AML-193 (cell line): ENCODE data around the gene RAP1GAP2.
"Not testable (repeated sequence)": the region's sequence is repeated elsewhere in the genome, so short reads cannot be mapped to it uniquely, and the experiment has no call there.

ENCODE experiments used
- DNase-seq, 2 experiments: peaks; one replicate each; lab custom pipeline; 2025; lab: John Stamatoyannopoulos, UW

RAP1GAP2 gene

GRCh38 chr17:2996810-2997670, 200.8 kb downstream of the RAP1GAP2 start:
- DNase-seq = no peak

- DNase-seq = not testable (repeated sequence)
These were observed 202.2 kb downstream of the RAP1GAP2 start for GRCh38 chr17:2998469-2998901.

DNA sequence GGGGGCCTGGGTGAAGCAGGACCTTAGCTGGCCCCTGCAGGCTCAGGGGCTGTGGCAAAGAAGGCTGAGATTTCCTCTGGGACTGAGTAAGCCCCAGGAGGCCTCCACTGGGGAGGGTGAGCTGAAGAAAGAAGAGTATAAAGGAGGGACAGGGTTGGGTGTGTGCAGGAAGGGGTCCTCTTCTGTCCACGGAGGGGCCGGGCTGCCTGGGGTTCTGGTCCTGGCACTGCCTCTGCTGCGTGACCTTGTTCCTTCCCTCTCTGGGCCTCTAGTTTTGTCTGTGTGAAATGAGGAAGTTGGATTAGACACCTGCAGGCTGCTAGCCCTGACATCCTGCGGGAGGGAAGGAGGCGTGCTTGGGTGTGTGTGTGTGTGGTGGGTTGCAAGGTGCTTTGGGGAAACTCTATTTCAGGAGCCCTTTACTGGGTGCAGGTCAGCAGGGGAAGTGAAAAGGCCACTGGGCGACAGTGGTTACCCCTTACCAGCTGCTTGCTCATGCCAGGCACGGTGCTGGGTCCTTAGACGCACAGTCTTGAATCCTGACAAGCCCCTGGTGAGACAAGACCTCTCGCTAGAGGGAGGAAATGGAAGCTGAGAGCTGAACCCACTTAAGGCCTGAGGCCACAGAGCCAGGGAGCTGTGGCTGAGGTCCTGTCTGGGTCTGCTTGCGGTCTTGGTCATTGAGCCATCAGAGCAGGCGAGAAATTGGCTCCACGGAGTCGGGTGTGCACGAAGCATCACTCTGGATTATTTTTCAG, 206.5 kb downstream of the RAP1GAP2 start:
- DNase-seq = no peak

DNA sequence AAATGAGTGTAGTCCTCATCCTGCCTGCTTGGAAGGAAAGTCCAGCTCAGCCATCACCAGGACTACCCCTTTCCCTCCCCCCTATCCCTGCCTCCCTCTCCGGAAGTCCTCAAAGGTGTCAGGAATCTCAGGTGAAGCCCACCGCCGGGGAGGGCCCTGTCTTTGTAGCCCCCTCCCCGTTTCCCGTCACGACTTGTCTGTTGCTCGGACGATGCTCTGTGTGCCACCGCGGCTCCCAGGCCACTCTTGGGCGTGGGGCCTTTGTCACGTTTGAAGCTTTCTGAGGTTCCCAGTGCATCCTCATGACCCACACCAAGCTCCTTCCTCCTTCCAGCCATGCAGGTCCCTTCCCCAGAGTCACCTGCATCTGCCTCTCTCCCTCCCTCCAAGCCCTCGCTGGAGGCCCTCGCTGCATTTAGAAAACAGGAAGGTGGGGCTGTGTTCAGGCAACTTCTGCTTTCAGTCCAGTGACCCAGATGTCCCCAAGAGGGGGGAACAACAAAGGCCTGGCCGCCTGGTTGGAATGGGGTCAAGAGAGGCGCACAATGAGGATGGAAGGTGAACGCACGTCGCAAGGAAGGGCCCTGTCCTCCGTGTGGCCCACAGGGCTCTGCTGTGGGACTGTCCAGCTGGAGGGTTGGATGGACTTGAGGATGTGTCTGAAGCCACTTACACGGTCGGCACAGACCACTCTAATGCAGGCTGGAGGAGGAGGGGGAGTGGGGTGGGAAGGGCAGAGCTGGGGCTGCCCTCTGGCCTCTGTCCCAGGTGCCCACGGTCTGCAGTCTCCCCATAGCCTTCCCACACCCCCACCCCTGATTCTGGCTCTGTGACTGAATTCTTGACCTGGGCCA, 207.3 kb downstream of the RAP1GAP2 start:
- DNase-seq = no peak

GRCh38 chr17:3004150-3004801, 208.0 kb downstream of the RAP1GAP2 start:
- DNase-seq = no peak

GRCh38 chr17:3004925-3005324, 208.7 kb downstream of the RAP1GAP2 start:
- DNase-seq = no peak

GRCh38 chr17:3005696-3006095, 209.5 kb downstream of the RAP1GAP2 start:
- no peak for DNase-seq

GRCh38 chr17:3006801-3007200, 210.6 kb downstream of the RAP1GAP2 start:
- DNase-seq = no peak

DNA sequence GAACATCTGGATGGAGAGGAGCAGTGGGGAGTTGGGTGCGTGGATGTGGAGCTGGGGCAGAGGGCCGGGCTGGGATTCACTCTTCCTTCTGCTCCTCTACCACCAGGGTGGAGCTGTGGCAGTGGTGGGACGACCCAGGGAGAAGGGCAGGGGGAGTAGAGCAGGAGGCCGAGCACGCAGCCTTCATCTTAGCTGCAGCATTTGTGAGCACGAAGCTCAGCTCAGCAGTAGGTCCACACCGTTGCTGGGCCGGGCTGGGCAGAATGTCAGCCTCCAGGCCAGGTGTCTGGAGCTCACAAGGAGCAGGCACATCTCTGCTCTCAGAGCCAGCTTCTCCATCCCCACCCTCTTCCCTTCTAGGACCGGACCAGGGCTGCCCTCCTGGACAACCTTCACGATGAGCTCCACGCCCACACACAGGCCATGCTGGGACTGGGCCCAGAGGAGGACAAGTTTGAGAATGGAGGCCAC, 211.4 kb downstream of the RAP1GAP2 start:
- no peak for DNase-seq

DNA sequence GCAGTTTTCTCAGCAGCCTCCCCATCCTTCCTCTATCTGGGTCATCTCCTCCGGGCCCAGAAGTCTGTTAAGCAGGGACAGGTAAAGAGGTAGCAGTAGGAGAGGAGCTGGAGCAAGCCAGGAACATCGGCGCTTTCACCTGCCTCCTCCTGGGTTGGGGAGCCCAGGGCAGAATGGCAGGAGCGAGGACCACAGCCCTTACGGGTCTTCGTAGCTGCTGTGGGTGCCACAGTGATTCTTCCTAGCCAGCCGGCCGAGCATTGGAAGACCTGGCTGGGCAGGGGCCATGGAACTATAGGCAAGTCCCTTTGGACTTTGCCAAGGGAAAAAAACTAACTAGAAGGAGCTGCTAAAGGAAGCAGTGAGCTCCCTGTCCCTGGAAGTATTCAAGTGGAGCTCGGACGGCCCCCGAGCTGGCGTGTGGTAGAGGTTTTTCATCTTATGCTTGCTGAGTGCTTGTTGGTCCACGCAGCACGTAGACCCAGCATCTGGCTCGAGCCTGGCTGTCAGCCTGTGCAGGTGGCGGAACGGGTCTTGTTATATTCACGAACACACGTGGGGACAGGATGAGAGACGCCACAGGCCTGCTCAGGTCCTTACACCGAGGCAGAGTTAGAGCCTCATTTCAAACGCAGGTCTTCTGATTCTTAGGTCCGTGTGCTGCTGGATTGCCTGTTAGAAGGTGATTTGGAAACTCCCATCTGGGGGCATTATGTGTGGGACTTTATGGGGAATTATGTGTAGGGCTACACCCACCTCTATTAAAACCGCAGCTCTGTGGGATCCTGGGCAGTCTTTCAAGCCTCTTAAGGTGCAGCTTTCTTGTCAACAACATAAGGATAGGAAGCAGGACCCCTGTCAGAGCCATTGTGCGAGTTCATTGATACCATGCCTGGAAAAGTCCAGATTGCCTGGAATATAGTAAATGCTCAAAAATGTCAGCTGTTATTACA, 212.4 kb downstream of the RAP1GAP2 start:
- DNase-seq = no peak

GRCh38 chr17:3009411-3009920, 213.2 kb downstream of the RAP1GAP2 start:
- DNase-seq = no peak

- no peak for DNase-seq
These were observed 215.7 kb downstream of the RAP1GAP2 start for GRCh38 chr17:3011891-3012290.

DNA sequence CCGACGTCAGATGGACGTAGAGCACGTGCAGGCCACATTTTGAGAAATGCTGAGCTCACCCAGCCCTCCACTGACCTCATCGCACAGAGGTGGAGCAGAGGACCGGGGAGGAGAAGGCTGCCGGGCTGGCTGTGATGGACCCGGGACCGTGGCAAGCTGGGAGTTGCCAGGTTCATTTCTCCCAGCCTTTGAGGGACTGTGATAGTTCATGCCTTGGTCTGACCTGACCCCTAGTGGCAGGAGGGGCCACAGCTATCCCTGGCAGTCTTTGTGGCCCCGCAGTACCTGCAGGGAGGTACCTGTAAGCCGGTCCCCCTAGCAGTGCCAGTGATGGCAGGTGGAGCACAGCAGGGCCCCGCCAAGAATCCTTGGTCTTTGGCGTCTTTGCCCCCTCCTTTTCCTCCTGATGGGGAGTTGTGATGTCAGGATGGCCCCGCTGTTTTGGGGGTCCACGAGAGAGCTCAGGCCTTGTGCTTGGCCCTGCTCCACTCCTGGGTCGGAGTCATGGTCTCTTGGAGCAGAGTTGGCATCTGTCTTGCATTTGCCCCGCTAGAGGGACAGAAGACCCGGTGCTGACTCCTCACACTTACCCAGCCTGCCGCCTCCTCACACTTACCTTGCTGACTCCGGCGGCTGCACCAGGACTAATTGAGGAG, 216.8 kb downstream of the RAP1GAP2 start:
- no peak for DNase-seq

GRCh38 chr17:3015890-3016289, 219.7 kb downstream of the RAP1GAP2 start:
- no peak for DNase-seq

- DNase-seq = no peak
These were observed 221.7 kb downstream of the RAP1GAP2 start for GRCh38 chr17:3017936-3018335.

DNA sequence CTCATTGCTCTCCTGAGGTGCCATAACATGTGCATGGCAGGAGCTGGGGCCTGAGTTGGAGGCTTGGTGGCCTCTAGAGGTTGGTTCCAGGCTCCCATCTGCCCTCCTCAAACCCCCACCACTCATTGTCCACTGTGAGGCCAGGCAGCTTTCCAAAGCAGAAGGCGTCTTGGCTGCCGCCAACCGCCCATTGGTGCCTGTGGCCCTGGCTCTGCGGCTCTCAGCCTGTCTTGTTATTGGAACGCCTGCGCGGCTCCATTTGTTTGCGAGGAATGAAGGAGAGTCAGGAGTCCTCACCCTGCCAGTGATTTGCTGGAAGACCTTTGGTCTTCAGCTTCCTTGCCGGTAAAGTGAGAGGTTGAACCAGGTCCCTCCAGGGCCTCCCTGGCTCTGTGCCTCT, 223.5 kb downstream of the RAP1GAP2 start:
- DNase-seq = no peak

GRCh38 chr17:3020381-3020780, 224.1 kb downstream of the RAP1GAP2 start:
- DNase-seq = no peak

DNA sequence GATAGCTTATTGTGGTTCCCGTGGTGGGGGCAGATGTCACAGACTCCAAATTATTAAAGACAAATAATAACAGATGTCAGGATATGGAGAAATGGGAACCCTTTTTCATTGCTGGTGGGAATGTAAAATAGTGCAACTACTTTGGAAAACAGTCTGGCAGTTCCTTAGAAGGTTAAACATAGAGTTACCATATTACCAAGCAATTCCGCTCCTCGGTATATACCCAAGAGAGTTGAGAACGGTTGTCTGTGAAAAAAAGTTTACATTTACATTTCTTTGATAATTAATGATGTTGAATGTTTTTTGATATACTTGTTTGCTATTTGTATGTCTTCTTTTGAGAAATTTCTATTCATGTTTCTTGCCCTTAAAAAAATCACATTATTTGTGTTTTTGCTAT, 226.0 kb downstream of the RAP1GAP2 start:
- no peak for DNase-seq

- DNase-seq = no peak
These were observed 228.1 kb downstream of the RAP1GAP2 start for GRCh38 chr17:3024346-3024745.
